Measurements from ENCODE around the gene CNNM4.

DNA sequence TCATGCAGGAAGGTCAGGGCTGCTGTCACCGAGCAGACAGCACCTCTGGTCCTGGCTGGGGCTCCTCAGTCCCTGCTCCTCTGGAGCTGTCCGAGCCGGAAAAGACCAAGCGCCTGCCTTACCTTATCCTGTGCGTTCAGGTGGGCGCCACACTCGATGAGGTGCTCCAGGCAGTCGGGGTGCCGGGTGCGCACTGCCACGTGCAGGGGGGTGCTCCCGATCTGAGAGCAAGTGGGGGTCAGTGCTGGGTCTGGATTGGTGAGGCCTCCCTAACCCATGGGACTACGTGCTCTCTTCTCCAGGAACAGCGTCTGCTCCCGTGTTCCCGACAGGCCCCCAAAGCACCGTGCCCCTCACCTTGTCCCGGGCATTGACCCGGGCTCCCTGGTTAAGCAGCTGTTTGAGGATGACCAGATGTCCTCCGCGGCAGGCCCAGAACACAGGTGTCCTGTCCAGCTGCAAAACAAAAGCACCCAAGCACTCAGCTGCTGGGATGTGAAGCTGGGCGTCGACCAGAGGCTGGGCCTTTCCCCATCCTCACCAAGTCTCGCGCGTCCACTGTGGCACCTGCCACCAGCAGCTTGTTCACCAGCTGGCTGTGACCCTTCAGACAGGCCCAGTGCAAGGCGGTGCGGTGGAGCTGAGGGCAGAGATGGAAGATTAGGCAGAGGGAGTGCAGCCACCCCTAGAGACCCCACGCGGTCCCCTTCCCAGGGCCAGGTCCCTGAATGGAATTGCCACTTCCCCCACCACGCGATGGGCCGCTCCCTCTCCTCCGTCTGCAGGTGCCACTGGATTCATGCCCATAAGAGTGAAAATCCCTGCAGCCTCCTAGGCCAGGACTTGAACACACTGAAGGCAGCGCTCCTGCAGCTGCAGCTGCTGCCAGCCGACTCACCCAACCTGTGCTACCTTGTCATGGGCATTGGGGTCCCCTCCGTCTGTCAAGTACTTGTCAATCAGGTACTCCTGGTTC lies 79.5 kb downstream of the CNNM4 start:
- TF ChIP-seq, protein P1, sequence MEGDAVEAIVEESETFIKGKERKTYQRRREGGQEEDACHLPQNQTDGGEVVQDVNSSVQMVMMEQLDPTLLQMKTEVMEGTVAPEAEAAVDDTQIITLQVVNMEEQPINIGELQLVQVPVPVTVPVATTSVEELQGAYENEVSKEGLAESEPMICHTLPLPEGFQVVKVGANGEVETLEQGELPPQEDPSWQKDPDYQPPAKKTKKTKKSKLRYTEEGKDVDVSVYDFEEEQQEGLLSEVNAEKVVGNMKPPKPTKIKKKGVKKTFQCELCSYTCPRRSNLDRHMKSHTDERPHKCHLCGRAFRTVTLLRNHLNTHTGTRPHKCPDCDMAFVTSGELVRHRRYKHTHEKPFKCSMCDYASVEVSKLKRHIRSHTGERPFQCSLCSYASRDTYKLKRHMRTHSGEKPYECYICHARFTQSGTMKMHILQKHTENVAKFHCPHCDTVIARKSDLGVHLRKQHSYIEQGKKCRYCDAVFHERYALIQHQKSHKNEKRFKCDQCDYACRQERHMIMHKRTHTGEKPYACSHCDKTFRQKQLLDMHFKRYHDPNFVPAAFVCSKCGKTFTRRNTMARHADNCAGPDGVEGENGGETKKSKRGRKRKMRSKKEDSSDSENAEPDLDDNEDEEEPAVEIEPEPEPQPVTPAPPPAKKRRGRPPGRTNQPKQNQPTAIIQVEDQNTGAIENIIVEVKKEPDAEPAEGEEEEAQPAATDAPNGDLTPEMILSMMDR (conservative IDR thresholded peaks at IDR 0.05 in 1 of 2, IDR thresholded peaks at IDR 0.05 in 1 of 2; ENCODE audit: extremely low read depth in 1 of 2, insufficient read depth in 1 of 2, low read depth in 1 of 2, low read length in 2 of 2), result no peak
- TF ChIP-seq EZH2 (IDR thresholded peaks at IDR 0.05; ENCODE audit: borderline replicate concordance, low read length), result no peak

All from mammary epithelial cell (primary cell).